Measurements from ENCODE around the gene NCOA7. TPM values are rescaled to one million over a fixed set of nuclear protein-coding genes. Genes with fewer than 3 reads are reported as not detected.

The NCOA7 gene
- total RNA-seq, 6 donors from 2014 or later, result 33.5 to 75.6 (median 48.9) TPM

DNA sequence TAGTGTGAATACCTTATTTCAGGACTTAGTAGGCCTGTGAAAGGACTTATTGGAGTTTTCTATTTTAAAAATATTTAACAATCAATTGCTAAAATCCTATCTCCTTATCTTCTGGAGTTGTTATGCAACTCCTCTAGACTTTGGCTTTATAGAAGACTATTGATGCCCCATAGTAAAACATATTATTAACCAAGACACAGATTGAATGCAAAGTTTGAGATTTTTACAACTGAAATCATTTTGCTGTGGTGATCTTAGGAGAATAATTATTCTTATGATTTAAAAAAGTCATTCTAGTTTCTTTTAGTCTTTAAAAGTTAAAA lies 36.9 kb upstream of the NCOA7 start:
- peaks cover 0 to 4% (median 2%) of the 10 kb centered on the region in 4 donors for H3K27me3 ChIP-seq
- no peak overlapping the region for H3K27ac ChIP-seq
- H3K4me3 ChIP-seq, result no peak overlapping the region
- TF ChIP-seq, protein P1, sequence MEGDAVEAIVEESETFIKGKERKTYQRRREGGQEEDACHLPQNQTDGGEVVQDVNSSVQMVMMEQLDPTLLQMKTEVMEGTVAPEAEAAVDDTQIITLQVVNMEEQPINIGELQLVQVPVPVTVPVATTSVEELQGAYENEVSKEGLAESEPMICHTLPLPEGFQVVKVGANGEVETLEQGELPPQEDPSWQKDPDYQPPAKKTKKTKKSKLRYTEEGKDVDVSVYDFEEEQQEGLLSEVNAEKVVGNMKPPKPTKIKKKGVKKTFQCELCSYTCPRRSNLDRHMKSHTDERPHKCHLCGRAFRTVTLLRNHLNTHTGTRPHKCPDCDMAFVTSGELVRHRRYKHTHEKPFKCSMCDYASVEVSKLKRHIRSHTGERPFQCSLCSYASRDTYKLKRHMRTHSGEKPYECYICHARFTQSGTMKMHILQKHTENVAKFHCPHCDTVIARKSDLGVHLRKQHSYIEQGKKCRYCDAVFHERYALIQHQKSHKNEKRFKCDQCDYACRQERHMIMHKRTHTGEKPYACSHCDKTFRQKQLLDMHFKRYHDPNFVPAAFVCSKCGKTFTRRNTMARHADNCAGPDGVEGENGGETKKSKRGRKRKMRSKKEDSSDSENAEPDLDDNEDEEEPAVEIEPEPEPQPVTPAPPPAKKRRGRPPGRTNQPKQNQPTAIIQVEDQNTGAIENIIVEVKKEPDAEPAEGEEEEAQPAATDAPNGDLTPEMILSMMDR (IDR thresholded peaks at IDR 0.05), result no peak
- no peak for TF ChIP-seq POLR2A (IDR thresholded peaks at IDR 0.05)
- TF ChIP-seq EP300 (IDR thresholded peaks at IDR 0.05), result no peak
- TF ChIP-seq POLR2AphosphoS5 (IDR thresholded peaks at IDR 0.05), result no peak
- H3K36me3 ChIP-seq, result no peaks in the 10 kb centered on the region
- peaks cover 8 to 22% (median 12%) of the 10 kb centered on the region in 4 donors for H3K4me1 ChIP-seq
- ATAC-seq (ENCODE audit: low FRiP score in 2 of 2), result no peak
- DNase-seq, result no peak
- no peaks in the 10 kb centered on the region for H3K9me3 ChIP-seq

DNA sequence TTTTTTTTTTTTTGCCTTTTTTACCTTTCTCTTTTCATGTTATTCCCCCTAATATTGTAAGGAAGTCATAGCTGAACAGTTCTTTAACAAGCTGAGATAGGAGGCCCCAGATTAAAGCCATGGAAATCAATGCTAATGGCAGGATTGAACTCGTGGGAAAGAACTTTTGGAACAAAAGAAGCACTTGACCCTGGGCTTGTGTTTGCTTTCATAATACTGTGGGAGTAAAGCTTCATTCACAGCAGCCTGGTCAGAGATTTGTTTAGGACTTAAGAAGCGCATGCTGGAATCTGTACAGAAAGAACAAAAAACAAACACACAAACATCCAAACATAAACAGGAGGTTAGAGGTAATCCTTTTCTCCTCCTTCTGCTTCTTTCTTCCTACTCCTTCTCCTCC lies 36.2 kb upstream of the NCOA7 start:
- TF ChIP-seq EP300 (IDR thresholded peaks at IDR 0.05), result no peak
- no peak for TF ChIP-seq POLR2AphosphoS5 (IDR thresholded peaks at IDR 0.05)
- Histone ChIP-seq H3K27ac (no peak overlapping the region), H3K27me3 (peaks cover 0 to 4% (median 0%) of the 10 kb centered on the region in 4 donors), H3K36me3 (peaks cover 0 to 5% (median 2%) of the 10 kb centered on the region in 4 donors), H3K4me1 (peaks cover 7 to 16% (median 10%) of the 10 kb centered on the region in 4 donors), H3K9me3 (no peaks in the 10 kb centered on the region), H3K4me3 (no peak overlapping the region)
- ATAC-seq (ENCODE audit: low FRiP score in 2 of 2) (no peak), DNase-seq (no peak)
- 52 to 56% methylated on average over 2 of the region's 2 CpGs for WGBS, 2 donors

DNA sequence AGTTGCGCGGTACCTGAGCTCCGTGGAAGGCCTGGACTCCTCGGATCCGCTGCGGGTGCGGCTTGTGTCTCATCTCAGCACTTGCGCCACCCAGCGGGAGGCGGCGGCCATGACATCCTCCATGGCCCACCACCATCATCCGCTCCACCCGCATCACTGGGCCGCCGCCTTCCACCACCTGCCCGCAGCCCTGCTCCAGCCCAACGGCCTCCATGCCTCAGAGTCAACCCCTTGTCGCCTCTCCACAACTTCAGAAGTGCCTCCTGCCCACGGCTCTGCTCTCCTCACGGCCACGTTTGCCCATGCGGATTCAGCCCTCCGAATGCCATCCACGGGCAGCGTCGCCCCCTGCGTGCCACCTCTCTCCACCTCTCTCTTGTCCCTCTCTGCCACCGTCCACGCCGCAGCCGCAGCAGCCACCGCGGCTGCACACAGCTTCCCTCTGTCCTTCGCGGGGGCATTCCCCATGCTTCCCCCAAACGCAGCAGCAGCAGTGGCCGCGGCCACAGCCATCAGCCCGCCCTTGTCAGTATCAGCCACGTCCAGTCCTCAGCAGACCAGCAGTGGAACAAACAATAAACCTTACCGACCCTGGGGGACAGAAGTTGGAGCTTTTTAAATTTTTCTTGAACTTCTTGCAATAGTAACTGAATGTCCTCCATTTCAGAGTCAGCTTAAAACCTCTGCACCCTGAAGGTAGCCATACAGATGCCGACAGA lies 31.4 kb upstream of the NCOA7 start:
- Histone ChIP-seq H3K27me3 (no peaks in the 10 kb centered on the region), H3K27ac (no peak overlapping the region), H3K36me3 (peaks cover 0 to 7% (median 2%) of the 10 kb centered on the region in 4 donors), H3K4me1 (no peaks in the 10 kb centered on the region), H3K4me3 (no peak overlapping the region), H3K9me3 (no peaks in the 10 kb centered on the region)
- 87 to 90% methylated on average over 36 to 38 of the region's 42 CpGs for WGBS, 2 donors
- DNase-seq, result peak in 1 of 2 donors; percentile 83
- peak in 1 of 2 donors; percentile 22 for ATAC-seq (ENCODE audit: low FRiP score in 2 of 2)
- TF ChIP-seq POLR2A (IDR thresholded peaks at IDR 0.05), result no peak
- TF ChIP-seq POLR2AphosphoS5 (IDR thresholded peaks at IDR 0.05), result no peak
- TF ChIP-seq, protein P1 (IDR thresholded peaks at IDR 0.05), result peak in 2 of 6 experiments; percentile 11 to 47
- TF ChIP-seq EP300 (IDR thresholded peaks at IDR 0.05), result no peak

DNA sequence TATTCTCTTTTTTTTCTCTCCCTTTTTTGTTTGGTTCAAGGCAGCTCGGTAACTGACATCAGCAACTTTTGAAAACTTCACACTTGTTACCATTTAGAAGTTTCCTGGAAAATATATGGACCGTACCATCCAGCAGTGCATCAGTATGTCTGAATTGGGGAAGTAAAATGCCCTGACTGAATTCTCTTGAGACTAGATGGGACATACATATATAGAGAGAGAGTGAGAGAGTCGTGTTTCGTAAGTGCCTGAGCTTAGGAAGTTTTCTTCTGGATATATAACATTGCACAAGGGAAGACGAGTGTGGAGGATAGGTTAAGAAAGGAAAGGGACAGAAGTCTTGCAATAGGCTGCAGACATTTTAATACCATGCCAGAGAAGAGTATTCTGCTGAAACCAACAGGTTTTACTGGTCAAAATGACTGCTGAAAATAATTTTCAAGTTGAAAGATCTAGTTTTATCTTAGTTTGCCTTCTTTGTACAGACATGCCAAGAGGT lies 30.8 kb upstream of the NCOA7 start:
- peaks cover 0 to 7% (median 2%) of the 10 kb centered on the region in 4 donors for H3K36me3 ChIP-seq
- H3K27me3 ChIP-seq, result no peaks in the 10 kb centered on the region
- DNase-seq, result no peak
- H3K4me3 ChIP-seq, result no peak overlapping the region
- no peaks in the 10 kb centered on the region for H3K4me1 ChIP-seq
- ATAC-seq (ENCODE audit: low FRiP score in 2 of 2), result no peak
- no peaks in the 10 kb centered on the region for H3K9me3 ChIP-seq
- 69 to 82% methylated on average over 5 of the region's 5 CpGs for WGBS, 2 donors
- no peak overlapping the region for H3K27ac ChIP-seq
- TF ChIP-seq EP300 (IDR thresholded peaks at IDR 0.05) (no peak), POLR2AphosphoS5 (IDR thresholded peaks at IDR 0.05) (no peak), POLR2A (IDR thresholded peaks at IDR 0.05) (no peak)
- TF ChIP-seq, protein P1 (IDR thresholded peaks at IDR 0.05), result no peak

DNA sequence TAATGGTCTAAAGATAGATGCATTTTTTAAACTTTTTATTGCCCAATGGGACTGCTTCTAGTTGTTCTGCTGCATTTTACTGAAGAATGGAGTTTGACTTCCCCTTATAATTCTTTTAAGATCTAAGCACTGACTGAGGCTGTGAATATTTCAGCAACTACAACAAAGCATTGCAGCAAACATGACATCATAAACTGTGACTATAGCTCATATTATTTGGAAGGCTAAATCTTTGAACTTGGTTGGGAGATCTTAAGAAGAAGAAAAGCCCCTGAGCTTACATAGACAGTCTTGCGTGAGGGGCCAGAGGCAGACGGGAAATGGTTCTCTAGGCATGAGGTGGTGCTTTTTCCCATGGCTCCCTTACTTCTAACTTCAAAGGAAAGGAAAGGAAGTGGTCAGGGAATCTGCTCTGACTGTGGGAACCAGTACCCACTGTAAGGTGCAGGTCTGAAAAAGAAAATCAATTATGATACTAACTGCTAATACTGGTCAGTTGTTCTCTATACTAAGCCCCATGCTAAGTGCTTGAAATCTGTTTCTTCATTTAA lies 26.6 kb upstream of the NCOA7 start:
- H3K27ac ChIP-seq, result no peak overlapping the region
- 66 to 81% methylated on average over 2 of the region's 2 CpGs for WGBS, 2 donors
- H3K36me3 ChIP-seq, result peaks cover 0 to 5% (median 2%) of the 10 kb centered on the region in 4 donors
- no peak for DNase-seq
- no peak overlapping the region for H3K4me3 ChIP-seq
- no peaks in the 10 kb centered on the region for H3K9me3 ChIP-seq
- no peaks in the 10 kb centered on the region for H3K4me1 ChIP-seq
- no peaks in the 10 kb centered on the region for H3K27me3 ChIP-seq
- TF ChIP-seq POLR2A (IDR thresholded peaks at IDR 0.05), result no peak
- no peak for TF ChIP-seq EP300 (IDR thresholded peaks at IDR 0.05)
- TF ChIP-seq, protein P1 (IDR thresholded peaks at IDR 0.05), result no peak
- no peak for ATAC-seq (ENCODE audit: low FRiP score in 2 of 2)

Measured in upper lobe of left lung (tissue), 6 donors.